AG04450 (cell line): Measurements from ENCODE around the gene GUCD1. TPM values are rescaled to one million over a fixed set of nuclear protein-coding genes. Genes with fewer than 3 reads are reported as not detected.

Source experiments
- CTCF ChIA-PET: fragments of 300-600, 350-600 bp; formaldehyde crosslinking; extraction: SDS; loops from one replicate; lab custom pipeline; 2022; ENCODE audit warnings: antibody characterized with exemption, inconsistent platforms; lab: Charles Lee
- POLR2A ChIA-PET: fragments of 350-600 bp; formaldehyde crosslinking; extraction: SDS; loops from one replicate; lab custom pipeline; 2021; ENCODE audit warnings: antibody characterized with exemption, inconsistent platforms; lab: Yijun Ruan, JAX
- DNase-seq: peaks from one replicate; pipeline ENCODE4 v3.0.0-alpha.2; 2011; ENCODE audit warnings: low read depth, low spot score
- H3K27ac ChIP-seq: one replicate; pipeline ENCODE4 v1.5.1; 2012; ENCODE audit warnings: low read depth, low read length, control low read depth
- H3K27me3 ChIP-seq: one replicate; pipeline ENCODE4 v1.6.0; 2012; ENCODE audit warnings: low read length; ENCODE audit not compliant: control insufficient read depth, insufficient read depth
- H3K4me3 ChIP-seq: 2 replicates; pipeline ENCODE4 v1.5.1; 2011; ENCODE audit warnings: mild to moderate bottlenecking, low read depth, low read length, control low read depth
- H3K9me3 ChIP-seq: 2 replicates; pipeline ENCODE4 v1.5.1; 2012; ENCODE audit warnings: low read length; ENCODE audit not compliant: control insufficient read depth, insufficient read depth
- polyA plus RNA-seq: library from polyadenylated mRNA; depleted of rRNA; stranded (reverse); fragments of >200 nt; gene quantifications from 2 replicates; pipeline ENCODE4 v1.2.3, GENCODE V29; 2011
- TF ChIP-seq, protein P1 (sequence below): IDR thresholded peaks from 2 replicates; pipeline ENCODE4 v1.5.1; 2011; ENCODE audit warnings: low read depth, low read length, control low read depth, inconsistent platforms

The GUCD1 gene
- polyA plus RNA-seq, 1 experiment, result 52.1 TPM

DNA sequence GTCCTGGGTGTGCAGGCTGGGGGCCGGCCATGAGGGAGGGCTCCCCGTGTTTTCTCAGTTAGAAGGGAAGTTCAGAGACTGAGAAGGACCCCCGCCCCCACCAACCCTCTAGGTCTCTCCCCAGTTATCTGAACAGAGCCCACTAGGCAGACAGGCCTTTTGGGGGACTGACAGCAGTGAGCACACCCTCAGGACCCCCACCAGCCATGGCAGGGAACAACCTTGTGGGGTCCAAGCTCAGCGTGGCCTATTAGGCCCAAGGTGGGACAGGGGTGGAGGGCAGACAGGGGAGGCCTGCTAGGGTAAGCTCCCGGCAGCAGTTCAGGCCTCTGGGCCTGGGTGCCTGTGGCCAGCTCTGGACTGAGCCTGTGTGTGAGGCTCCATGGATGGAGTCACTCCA lies 32.3 kb upstream of the GUCD1 start:
- POLR2A ChIA-PET, result no interaction called here

DNA sequence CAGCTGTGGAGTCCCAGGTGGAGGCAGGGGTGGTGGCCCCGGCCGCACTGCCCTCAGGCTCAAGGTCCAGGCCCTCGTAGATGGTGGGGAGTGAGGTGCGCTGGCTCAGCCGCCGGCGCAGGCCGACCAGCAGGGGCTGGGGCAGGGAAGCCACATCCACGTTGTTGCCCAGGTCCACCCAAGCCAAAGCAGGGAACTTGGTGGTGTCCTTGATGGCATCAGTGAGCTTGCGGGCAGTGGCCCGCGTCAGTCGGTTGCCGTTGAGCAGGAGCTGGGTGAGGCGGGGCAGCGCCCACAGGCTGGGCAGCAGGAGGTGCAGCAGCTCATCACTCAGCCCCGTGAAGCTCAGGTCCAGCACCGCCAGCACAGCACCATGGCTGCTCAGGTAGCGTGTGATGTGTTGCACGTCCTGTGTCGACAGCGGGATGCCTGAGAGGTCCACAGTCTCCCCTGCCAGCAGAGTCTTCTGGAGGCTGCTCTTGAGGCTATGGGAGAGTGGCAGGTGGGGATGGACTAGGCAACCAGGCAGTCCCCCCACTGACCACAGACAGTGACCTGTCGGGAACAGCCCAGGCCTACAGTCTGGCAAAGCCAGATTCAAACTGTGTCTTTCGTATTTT lies 31.1 kb upstream of the GUCD1 start:
- Histone ChIP-seq H3K9me3 (no peaks in the 10 kb centered on the region), H3K27ac (no peak overlapping the region), H3K4me3 (no peak overlapping the region), H3K27me3 (no peaks in the 10 kb centered on the region)
- CTCF ChIA-PET, result no interaction called here
- DNase-seq, result no peak
- POLR2A ChIA-PET, result no interaction called here
- TF ChIP-seq, protein P1, sequence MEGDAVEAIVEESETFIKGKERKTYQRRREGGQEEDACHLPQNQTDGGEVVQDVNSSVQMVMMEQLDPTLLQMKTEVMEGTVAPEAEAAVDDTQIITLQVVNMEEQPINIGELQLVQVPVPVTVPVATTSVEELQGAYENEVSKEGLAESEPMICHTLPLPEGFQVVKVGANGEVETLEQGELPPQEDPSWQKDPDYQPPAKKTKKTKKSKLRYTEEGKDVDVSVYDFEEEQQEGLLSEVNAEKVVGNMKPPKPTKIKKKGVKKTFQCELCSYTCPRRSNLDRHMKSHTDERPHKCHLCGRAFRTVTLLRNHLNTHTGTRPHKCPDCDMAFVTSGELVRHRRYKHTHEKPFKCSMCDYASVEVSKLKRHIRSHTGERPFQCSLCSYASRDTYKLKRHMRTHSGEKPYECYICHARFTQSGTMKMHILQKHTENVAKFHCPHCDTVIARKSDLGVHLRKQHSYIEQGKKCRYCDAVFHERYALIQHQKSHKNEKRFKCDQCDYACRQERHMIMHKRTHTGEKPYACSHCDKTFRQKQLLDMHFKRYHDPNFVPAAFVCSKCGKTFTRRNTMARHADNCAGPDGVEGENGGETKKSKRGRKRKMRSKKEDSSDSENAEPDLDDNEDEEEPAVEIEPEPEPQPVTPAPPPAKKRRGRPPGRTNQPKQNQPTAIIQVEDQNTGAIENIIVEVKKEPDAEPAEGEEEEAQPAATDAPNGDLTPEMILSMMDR, result no peak

More for the DNA sequence above, 32.3 kb upstream of the GUCD1 start:
- no peak overlapping the region for H3K27ac ChIP-seq
- no peak for DNase-seq
- TF ChIP-seq, protein P1, result no peak
- CTCF ChIA-PET, result no interaction called here
- no peak overlapping the region for H3K4me3 ChIP-seq
- H3K9me3 ChIP-seq, result no peaks in the 10 kb centered on the region
- no peaks in the 10 kb centered on the region for H3K27me3 ChIP-seq

DNA sequence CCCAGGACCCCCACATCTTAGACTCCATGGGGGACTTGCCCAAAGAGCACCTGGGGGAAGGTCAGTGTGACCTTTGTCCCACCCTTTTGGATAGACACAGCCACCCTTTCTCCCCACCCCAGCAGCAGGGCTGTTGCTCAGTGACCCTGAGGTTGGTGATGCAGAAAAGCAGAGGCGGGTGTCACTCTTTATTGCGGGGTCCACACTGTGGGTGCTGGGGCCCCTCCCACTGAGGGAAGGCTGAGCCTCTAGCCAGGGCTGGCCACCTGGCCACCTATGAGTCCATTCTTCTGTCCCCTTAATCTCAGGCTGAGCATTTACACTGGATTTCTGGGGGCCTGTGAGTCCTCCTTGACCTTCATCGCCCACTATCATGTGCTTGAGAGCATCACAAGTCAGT lies 30.5 kb upstream of the GUCD1 start:
- H3K9me3 ChIP-seq, result no peaks in the 10 kb centered on the region
- no peak overlapping the region for H3K4me3 ChIP-seq
- CTCF ChIA-PET, result no interaction called here
- POLR2A ChIA-PET, result no interaction called here
- no peaks in the 10 kb centered on the region for H3K27me3 ChIP-seq
- DNase-seq, result no peak
- TF ChIP-seq, protein P1, result no peak
- no peak overlapping the region for H3K27ac ChIP-seq

GRCh38 chr22:24584871-24585411 lies 30.0 kb upstream of the GUCD1 start:
- TF ChIP-seq, protein P1, result no peak
- no peaks in the 10 kb centered on the region for H3K9me3 ChIP-seq
- H3K4me3 ChIP-seq, result no peak overlapping the region
- CTCF ChIA-PET, result no interaction called here
- DNase-seq, result no peak
- no peak overlapping the region for H3K27ac ChIP-seq
- POLR2A ChIA-PET, result no interaction called here
- no peaks in the 10 kb centered on the region for H3K27me3 ChIP-seq

- no peak for DNase-seq
- Histone ChIP-seq H3K4me3 (no peak overlapping the region), H3K9me3 (no peaks in the 10 kb centered on the region), H3K27ac (peak overlapping the region; percentile 52), H3K27me3 (no peaks in the 10 kb centered on the region)
- ChIA-PET CTCF (interaction anchor here (1.1 kb wide), 1 partner anchor 51 kb away, joined by 3 read pairs; no protein-coding TSS in a partner anchor), POLR2A (interaction anchor here (1.1 kb wide), 1 partner anchor 29 kb away, joined by 5 read pairs; the partner anchor contains the start of gene GUCD1)
- TF ChIP-seq, protein P1, result no peak
Observed at GRCh38 chr22:24584166-24584790, 29.3 kb upstream of the GUCD1 start.
